ENCODE data around the gene NTNG2.

DNA sequence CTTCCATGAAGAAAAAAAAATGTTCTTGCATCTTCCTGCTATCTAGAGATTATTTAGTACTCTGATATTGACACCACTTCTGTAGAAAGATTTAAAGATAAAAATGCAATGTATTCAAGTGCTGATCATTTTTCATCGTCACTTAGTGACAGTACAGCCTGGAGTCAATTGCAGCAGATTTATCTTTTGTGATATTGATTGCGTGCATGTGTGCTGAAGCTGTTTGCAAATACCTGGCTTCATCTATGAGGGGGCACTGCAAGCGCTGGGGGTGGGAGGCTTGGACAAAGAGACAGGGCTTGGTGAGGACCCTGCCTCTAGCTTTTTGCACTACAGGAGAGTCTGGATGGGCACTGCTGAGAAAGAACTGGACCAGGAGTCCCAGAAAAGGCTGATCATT lies 44.2 kb upstream of the NTNG2 start:
- TF ChIP-seq, protein P1, sequence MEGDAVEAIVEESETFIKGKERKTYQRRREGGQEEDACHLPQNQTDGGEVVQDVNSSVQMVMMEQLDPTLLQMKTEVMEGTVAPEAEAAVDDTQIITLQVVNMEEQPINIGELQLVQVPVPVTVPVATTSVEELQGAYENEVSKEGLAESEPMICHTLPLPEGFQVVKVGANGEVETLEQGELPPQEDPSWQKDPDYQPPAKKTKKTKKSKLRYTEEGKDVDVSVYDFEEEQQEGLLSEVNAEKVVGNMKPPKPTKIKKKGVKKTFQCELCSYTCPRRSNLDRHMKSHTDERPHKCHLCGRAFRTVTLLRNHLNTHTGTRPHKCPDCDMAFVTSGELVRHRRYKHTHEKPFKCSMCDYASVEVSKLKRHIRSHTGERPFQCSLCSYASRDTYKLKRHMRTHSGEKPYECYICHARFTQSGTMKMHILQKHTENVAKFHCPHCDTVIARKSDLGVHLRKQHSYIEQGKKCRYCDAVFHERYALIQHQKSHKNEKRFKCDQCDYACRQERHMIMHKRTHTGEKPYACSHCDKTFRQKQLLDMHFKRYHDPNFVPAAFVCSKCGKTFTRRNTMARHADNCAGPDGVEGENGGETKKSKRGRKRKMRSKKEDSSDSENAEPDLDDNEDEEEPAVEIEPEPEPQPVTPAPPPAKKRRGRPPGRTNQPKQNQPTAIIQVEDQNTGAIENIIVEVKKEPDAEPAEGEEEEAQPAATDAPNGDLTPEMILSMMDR (IDR thresholded peaks at IDR 0.05) = no peak
- no peak for TF ChIP-seq POLR2A (IDR thresholded peaks at IDR 0.05)
